HG03457 (cell line): ENCODE results near the gene ZNF718.
"Not testable (repeated sequence)": the region's sequence is repeated elsewhere in the genome, so short reads cannot be mapped to it uniquely, and the experiment has no call there.

Experiments
- ATAC-seq: cut with Tn5 transposase; IDR thresholded peaks from one replicate; pipeline ENCODE4 v1.9.1; 2021; ENCODE audit warnings: moderate number of reproducible peaks; ENCODE audit not compliant: unreplicated experiment

The ZNF718 gene

DNA sequence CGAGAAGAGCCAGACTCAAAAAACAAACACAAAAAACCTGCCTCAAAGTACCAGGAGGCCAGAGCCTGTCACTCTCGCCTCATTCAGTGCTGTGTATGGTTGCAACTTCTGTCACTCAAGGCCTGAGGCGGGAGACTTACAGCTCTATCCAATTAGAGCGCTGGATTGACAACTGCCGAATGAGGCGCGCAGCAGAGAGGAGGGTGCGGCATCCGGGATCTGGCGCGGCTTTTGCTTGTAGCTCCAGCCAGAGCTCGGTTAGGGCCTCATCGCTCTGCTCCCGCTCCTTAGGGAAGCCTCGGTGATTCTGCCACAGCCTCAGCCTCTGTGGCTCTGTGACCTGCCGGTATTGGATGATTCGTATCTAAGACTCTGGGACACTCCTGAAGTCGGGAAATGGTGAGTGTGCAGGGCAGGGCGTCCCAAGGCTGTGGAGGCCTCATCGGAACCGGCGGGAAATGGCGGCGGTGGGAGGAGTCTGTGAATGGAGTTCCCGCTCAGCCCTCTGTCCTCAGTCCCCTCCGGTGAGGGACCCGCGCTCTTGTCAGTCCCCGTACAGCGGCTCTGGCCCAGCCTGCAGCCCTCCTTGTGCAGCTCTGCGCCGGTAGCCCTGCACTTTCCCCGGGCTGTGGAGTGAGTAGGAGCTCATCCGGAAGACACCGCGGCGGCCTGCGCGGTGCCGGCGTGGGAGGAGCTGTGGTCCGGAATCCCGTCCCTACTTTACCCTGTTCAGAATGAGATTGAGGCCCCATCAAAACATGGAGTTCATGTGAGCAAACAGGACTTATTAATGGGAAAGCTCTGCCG, at the start of gene ZNF718:
ZNF718 (plus strand) TSS at position 227 of the 807 bp plus-strand sequence; CDS start at position 397, 170 bp downstream.
- peak; percentile 98 for ATAC-seq

GRCh38 chr4:85951-86350, 38.4 kb upstream of the ZNF718 start:
- ATAC-seq: no peak

DNA sequence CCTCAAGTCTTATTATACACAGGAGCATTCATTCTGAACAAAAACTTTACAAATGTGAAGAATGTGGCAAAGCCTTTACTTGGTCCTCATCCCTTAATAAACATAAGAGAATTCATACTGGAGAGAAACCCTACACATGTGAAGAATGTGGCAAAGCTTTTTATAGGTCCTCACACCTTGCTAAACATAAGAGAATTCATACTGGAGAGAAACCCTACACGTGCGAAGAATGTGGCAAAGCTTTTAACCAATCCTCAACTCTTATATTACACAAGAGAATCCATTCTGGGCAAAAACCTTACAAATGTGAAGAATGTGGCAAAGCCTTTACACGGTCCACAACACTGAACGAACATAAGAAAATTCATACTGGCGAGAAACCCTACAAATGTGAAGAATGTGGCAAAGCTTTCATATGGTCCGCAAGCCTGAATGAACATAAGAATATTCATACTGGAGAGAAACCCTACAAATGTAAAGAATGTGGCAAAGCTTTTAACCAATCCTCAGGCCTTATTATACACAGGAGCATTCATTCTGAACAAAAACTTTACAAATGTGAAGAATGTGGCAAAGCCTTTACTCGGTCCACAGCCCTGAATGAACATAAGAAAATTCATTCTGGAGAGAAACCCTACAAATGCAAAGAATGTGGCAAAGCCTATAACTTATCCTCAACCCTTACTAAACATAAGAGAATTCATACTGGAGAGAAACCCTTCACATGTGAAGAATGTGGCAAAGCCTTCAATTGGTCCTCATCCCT, 37.6 kb upstream of the ZNF718 start:
- ATAC-seq: not testable (repeated sequence)

DNA sequence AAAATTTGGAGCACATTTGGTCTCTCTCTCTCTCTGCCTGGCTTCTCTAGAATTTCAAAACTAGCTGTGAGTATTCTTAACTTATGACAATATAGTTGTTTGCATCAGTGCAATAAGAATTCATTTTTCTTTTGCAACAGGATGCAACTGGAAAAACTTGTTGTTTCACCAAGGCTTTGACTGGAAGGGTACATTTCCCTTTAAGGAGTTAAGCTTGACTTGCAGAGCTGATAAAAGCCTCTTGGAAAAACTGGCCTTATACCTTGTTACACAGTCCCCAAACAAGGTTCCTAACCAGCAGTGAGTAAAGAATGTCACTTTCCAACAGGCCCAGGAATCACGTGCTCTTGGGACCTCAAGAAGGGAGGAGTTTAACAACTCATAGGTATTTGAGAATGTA, 25.9 kb upstream of the ZNF718 start:
- no peak for ATAC-seq

DNA sequence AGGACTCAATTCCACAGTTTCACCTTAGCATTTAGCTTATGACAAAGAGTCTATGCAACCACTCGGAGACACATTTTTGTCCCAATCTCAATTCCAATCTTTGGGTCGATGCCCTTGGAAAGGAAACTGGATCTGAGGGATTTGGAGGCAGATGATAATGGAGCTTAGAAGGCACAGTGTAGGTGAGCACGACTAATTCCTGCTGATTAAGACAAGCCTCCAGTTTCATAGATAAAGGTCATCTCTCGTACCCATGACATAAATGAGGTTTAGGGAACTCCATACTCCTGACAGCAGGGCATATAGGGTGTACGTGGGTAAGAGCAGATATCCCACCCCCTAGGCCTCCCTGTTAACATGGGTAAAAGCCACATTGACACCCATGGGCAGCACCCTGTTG, 24.4 kb upstream of the ZNF718 start:
- ATAC-seq: no peak

- no peak for ATAC-seq
Measured at GRCh38 chr4:107083-107443, 17.2 kb upstream of the ZNF718 start.

GRCh38 chr4:107444-108429, 16.6 kb upstream of the ZNF718 start:
- no peak for ATAC-seq

DNA sequence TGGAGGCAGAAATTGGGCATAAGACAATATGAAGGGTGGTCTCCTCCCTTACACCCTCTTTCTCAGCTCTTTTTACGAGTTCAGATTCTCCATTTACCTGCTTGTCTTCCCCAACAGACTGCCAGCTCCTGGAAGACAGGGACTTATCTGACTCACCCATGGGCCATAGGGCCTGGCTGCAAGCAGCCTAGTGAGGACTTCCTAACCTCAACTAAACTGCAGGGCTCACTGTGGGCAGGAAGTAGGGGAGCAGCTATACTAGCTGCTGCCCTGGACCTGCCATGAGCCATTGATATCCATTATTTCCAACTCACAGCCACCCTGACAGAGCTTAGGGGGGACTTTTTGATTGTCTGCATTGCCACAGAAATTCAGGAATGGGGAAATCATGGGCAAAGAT, 11.5 kb upstream of the ZNF718 start:
- no peak for ATAC-seq

GRCh38 chr4:113732-114131, 10.6 kb upstream of the ZNF718 start:
- ATAC-seq: no peak

DNA sequence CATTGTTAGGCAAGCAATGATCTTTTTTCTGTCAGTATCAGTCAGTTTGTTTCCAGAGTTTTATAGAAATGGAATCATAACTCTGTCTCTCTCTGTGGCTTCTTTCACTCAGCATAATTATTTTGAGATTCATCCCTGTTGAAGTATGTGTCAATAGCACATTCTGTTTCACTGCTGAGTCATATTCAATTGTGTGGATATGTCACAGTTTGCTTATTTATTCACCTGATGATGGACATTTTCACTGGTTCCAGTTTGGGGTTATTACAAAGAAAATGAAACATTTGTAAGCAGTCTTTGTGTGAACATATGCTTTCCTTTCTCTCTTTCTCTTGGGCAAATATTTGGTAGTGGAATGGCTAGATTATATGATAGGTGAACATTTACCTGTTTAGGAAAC, 10.2 kb upstream of the ZNF718 start:
- ATAC-seq: no peak

GRCh38 chr4:116499-116898, 7.8 kb upstream of the ZNF718 start:
- no peak for ATAC-seq

DNA sequence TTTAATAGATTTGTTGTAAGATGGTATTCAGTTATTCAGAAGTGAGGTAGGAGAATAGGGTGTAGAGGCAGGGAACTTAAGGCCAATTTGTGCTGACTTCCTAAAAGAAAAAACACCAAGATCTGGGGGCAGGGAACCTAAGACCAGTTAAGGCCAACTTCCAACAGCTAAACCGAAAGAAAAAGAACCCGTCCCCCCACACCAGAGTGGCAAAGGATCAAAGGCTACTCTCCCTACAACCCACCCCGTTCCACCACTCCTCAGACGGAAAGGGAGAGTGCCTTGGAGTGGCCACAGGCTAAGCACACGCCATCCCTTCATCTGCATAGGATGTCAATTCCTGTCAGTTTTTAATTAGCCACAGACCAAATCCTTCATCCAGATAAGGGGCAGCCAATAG, 3.7 kb upstream of the ZNF718 start:
- no peak for ATAC-seq

GRCh38 chr4:121408-122084, 2.8 kb upstream of the ZNF718 start:
- no peak for ATAC-seq

- not testable (repeated sequence) for ATAC-seq
Measured at GRCh38 chr4:123922-124274, 403 bp upstream of the ZNF718 start.

DNA sequence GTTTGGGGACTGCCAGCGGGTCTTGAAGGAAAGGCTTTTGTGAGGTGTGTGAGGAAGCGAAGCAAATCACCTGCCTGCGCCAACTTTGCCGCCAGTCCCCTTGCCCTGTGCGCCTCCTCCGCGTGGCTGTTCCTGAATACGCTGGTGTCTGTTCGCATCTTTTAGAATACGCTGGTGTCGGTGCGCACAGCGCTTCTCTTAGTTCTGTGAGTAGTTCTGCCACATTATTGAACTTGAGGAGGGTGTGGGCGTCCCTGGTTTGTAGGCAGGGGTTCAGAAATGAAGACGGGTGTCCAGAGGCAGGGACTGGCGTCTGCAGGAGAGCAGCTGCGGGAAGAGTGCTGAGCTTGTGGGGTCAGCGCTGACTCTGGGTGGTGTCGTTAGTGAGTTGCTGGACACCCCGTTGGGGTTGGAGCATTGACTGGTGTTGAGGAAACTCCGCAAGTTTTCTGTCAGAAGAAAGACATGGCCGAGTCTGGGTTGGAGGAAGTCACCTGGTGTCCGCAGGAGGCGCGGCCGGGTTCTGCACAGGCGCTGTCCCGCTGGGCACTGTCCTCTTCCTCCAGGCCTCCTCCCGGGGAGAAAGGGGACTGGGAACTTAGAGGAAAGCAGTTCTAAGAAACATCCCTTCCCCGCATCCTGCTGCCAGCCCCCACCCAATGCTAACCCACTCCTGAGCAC, 930 bp downstream of the ZNF718 start:
- ATAC-seq: no peak

- ATAC-seq: no peak
Measured at GRCh38 chr4:125833-126232, 1.5 kb downstream of the ZNF718 start.

- ATAC-seq: no peak
Measured at GRCh38 chr4:132483-132882, 8.2 kb downstream of the ZNF718 start.

DNA sequence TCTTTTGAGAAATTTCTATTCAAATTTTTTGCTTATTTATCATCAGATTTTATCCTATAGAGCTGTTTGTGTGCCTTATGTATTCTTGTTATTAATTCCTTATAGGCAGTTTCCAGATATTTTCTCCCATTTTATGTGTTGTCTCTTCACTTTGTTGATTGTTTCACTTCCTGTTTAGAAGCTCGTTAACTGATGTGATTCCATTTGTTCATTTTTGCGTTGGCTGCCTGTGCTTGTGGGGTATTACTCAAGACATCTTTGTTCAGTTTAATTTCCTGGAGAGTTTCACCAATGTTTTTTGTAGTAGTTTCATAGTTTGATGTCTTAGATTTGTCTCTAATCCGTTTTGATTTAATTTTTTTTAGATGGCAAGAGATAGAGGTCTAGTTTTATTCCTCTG, 14.6 kb downstream of the ZNF718 start:
- no peak for ATAC-seq

DNA sequence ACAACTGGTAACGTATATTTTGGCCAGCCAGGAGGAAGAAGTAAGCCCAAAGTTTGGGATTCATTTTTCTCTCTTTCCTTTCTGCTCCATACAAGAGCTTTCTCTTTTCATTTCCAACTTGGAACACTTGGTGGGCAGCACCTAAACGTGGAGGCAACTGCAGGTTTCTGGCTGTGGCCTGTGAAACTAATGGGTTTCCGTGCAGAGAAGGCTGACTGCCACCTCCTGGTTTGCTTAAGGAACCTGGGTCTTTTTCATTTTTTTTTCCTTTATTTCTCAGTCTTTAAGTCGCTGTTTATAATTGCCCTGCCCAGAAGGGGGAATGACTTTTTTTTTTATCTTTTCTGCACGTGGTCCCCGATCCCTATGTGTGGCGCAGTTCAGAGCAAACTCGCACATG, 15.4 kb downstream of the ZNF718 start:
- ATAC-seq: no peak

DNA sequence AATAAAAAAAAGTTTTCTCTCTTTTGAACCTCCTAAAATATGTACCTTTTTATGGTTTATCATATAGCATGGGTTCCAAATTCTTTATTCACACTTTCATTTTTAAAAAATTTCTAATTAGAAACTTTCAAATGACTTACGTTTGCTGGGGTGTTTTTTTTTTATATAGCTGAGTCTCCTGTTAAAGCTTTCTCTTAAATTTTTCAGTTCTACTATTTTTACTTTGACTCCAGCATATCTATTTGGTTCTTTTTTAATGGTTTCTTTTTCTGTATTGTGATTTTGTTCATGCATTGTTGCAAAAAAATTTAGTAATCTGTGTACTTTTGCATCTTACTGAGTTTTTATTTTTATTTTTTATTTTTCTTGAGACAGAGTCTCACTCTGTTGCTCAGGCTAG, 22.3 kb downstream of the ZNF718 start:
- no peak for ATAC-seq
